ENCODE results near the gene ATP10B.

DNA sequence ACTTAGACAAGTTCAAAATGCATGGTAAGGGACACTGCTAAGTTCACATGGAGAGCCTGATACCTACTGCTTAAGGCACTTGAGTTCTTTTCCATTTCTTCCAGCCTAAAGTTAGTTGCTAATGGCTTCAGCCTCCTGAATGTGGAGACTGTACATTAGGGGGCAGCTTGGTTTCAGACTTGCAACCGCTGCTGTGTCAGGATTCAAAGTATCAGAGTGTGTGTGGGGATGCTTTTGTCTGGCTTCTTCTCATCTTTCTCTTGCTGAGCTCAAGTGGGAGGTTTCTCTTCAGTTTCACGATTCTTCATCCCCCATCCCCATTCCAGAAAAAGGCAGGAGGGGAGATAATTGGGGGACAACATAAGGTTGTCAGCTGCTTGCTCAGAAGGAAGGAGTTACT, 49.4 kb downstream of the ATP10B start:
- no peak for TF ChIP-seq ZNF558 (tag by site-specific recombination; IDR thresholded peaks at IDR 0.05)
- TF ChIP-seq, protein P1, sequence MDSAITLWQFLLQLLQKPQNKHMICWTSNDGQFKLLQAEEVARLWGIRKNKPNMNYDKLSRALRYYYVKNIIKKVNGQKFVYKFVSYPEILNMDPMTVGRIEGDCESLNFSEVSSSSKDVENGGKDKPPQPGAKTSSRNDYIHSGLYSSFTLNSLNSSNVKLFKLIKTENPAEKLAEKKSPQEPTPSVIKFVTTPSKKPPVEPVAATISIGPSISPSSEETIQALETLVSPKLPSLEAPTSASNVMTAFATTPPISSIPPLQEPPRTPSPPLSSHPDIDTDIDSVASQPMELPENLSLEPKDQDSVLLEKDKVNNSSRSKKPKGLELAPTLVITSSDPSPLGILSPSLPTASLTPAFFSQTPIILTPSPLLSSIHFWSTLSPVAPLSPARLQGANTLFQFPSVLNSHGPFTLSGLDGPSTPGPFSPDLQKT (IDR thresholded peaks at IDR 0.05; ENCODE audit: borderline replicate concordance, low read depth, low read length) = no peak
- no peak for TF ChIP-seq TCF7L2 (IDR thresholded peaks at IDR 0.05; ENCODE audit: borderline replicate concordance, low read depth, low read length)
- TF ChIP-seq, protein P2, sequence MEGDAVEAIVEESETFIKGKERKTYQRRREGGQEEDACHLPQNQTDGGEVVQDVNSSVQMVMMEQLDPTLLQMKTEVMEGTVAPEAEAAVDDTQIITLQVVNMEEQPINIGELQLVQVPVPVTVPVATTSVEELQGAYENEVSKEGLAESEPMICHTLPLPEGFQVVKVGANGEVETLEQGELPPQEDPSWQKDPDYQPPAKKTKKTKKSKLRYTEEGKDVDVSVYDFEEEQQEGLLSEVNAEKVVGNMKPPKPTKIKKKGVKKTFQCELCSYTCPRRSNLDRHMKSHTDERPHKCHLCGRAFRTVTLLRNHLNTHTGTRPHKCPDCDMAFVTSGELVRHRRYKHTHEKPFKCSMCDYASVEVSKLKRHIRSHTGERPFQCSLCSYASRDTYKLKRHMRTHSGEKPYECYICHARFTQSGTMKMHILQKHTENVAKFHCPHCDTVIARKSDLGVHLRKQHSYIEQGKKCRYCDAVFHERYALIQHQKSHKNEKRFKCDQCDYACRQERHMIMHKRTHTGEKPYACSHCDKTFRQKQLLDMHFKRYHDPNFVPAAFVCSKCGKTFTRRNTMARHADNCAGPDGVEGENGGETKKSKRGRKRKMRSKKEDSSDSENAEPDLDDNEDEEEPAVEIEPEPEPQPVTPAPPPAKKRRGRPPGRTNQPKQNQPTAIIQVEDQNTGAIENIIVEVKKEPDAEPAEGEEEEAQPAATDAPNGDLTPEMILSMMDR (tag by site-specific recombination; IDR thresholded peaks at IDR 0.05) = no peak

Data from HEK293 (cell line).